Left ventricle myocardium inferior (tissue), 1 donor: Measurements from ENCODE around the gene RAB6B. TPM values are rescaled to one million over a fixed set of nuclear protein-coding genes. Genes with fewer than 3 reads are reported as not detected.

ENCODE experiments used
- DNase-seq: peaks from one replicate; pipeline ENCODE4 v3.0.0-alpha.2; 2020
- H3K27ac ChIP-seq: fragments of 200-600 bp; replicated peaks from 2 replicates; pipeline ENCODE4 v1.8.0; 2021
- H3K27me3 ChIP-seq: fragments of 200-600 bp; 2 replicates; pipeline ENCODE4 v1.8.0; 2021; ENCODE audit warnings: low read depth
- H3K36me3 ChIP-seq: fragments of 200-600 bp; 2 replicates; pipeline ENCODE4 v1.8.0; 2021
- H3K4me1 ChIP-seq: fragments of 200-600 bp; 2 replicates; pipeline ENCODE4 v1.8.0; 2021
- H3K4me3 ChIP-seq: fragments of 200-600 bp; 2 replicates; pipeline ENCODE4 v1.8.0; 2021; ENCODE audit warnings: mild to moderate bottlenecking, moderate library complexity
- H3K9me3 ChIP-seq: fragments of 200-600 bp; replicated peaks from 2 replicates; pipeline ENCODE4 v1.8.0; 2021
- intact Hi-C: fragments of 100-400 bp; cut with micrococcal nuclease; formaldehyde crosslinking; loops from one replicate; pipeline ENCODE4 v1.11.0; 2022
- total RNA-seq: library from RNA; stranded (reverse); fragmentation: NEBNext Ultra II Directional; extraction: Animal tissue kit (Norgen Biotek cat#: 25700); gene quantifications from one replicate; pipeline ENCODE4 v1.2.1, GENCODE V29; 2021
- TF ChIP-seq, protein P1 (sequence below): fragments of 200-600 bp; IDR thresholded peaks from 2 replicates; pipeline ENCODE4 v1.8.0; 2021; ENCODE audit warnings: antibody characterized with exemption, mild to moderate bottlenecking, borderline replicate concordance
- donor health status: DM: no; HTN: yes; CAD: no; lungs with severe emphysema.

Gene RAB6B
- total RNA-seq, 1 donor from 2014 or later, result 59.1 TPM

DNA sequence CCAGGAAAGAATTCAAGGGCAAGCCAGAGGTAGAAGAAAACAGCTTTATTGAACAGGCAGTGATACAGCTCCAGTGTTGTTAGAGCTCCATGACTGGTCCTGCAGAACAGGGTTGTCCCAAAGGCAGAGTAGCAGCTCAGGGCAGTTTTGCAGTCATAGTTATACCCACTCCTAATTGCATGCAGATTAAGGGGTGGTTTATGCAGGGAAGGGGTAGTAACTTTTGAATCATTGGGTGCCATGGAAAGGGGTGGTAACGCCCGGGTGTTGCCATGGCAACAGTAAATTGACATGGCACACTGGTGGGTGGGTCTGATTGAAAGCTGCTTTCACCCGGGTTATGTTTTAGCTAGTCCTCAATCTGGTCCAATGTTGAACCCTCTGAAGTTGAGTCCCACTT is 9.7 kb upstream of the RAB6B start:
- intact Hi-C loops, result no loop called here
- Histone ChIP-seq H3K27me3 (peaks cover 4% of the 10 kb centered on the region), H3K4me3 (no peak overlapping the region), H3K36me3 (no peaks in the 10 kb centered on the region), H3K9me3 (no peaks in the 10 kb centered on the region), H3K27ac (no peak overlapping the region), H3K4me1 (no peaks in the 10 kb centered on the region)
- TF ChIP-seq, protein P1, sequence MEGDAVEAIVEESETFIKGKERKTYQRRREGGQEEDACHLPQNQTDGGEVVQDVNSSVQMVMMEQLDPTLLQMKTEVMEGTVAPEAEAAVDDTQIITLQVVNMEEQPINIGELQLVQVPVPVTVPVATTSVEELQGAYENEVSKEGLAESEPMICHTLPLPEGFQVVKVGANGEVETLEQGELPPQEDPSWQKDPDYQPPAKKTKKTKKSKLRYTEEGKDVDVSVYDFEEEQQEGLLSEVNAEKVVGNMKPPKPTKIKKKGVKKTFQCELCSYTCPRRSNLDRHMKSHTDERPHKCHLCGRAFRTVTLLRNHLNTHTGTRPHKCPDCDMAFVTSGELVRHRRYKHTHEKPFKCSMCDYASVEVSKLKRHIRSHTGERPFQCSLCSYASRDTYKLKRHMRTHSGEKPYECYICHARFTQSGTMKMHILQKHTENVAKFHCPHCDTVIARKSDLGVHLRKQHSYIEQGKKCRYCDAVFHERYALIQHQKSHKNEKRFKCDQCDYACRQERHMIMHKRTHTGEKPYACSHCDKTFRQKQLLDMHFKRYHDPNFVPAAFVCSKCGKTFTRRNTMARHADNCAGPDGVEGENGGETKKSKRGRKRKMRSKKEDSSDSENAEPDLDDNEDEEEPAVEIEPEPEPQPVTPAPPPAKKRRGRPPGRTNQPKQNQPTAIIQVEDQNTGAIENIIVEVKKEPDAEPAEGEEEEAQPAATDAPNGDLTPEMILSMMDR, result no peak
- DNase-seq, result no peak

DNA sequence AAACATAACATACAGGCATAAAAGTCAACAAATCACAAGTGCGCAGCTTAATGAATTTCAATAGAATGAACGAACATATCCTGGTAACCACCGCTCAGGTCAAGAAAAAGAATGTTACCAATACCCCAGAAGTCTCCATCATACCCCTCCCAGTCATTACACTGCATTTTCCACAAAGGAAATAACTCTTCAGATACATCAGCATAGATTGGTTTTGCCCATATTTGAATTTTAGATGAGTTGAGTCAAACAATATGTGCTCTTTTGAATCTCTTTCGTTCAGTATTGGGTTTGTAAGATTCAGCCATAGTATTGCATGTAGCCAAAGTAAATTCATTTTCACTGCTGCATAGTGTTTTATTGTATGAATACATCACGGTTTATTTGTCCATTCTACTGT is 6.2 kb upstream of the RAB6B start:
- no peaks in the 10 kb centered on the region for H3K9me3 ChIP-seq
- H3K27me3 ChIP-seq, result no peaks in the 10 kb centered on the region
- no peaks in the 10 kb centered on the region for H3K4me1 ChIP-seq
- intact Hi-C loops, result no loop called here
- TF ChIP-seq, protein P1, result no peak
- no peak overlapping the region for H3K27ac ChIP-seq
- DNase-seq, result no peak
- no peak overlapping the region for H3K4me3 ChIP-seq
- no peaks in the 10 kb centered on the region for H3K36me3 ChIP-seq

DNA sequence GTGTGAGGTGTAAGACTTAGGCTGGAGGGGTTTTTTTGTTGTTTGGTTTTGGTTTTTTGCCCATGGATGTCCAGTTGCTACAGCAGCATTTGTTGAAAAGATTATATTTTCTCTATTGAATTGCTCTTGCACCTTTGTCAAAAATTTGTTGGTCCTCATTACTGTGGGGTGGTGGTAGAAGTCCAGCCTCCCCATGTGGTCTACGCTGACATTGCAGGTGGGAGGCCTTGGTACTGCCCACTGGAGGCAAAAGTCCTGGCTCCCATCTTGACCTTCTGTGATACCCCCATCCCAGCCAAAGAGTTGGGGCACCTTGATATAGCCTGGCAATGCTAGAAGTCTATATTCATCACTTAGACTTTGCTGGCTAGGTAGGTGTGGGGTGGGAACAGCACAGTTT is 5.4 kb upstream of the RAB6B start:
- H3K9me3 ChIP-seq, result no peaks in the 10 kb centered on the region
- TF ChIP-seq, protein P1, result peak; percentile 75
- no peak for DNase-seq
- H3K27me3 ChIP-seq, result peaks cover 5% of the 10 kb centered on the region
- no peak overlapping the region for H3K27ac ChIP-seq
- no peak overlapping the region for H3K4me3 ChIP-seq
- no peaks in the 10 kb centered on the region for H3K36me3 ChIP-seq
- peaks cover 4% of the 10 kb centered on the region for H3K4me1 ChIP-seq
- intact Hi-C loops, result no loop called here

DNA sequence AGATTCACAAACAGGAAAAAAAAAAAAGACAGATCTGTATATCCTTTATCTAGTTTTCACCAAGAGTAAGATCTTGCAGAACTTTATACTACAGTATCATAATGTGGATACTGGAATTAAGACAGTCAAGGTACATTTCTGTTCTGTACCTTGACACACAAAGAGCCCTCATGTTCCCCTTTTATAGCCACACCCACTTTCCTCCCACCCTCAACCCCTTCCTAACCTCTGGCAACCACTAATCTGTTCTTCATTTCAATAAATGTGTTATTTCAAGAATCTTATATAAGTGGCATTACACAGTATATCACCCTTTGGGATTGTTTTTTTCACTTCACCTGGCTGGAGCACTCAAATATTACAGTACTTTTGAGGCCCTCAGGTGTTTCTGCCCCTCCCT is 3.6 kb upstream of the RAB6B start:
- intact Hi-C loops, result no loop called here
- H3K4me1 ChIP-seq, result peaks cover 22% of the 10 kb centered on the region
- H3K27ac ChIP-seq, result no peak overlapping the region
- TF ChIP-seq, protein P1, result no peak
- no peak overlapping the region for H3K4me3 ChIP-seq
- H3K27me3 ChIP-seq, result peaks cover 22% of the 10 kb centered on the region
- no peaks in the 10 kb centered on the region for H3K36me3 ChIP-seq
- no peak for DNase-seq
- no peaks in the 10 kb centered on the region for H3K9me3 ChIP-seq

DNA sequence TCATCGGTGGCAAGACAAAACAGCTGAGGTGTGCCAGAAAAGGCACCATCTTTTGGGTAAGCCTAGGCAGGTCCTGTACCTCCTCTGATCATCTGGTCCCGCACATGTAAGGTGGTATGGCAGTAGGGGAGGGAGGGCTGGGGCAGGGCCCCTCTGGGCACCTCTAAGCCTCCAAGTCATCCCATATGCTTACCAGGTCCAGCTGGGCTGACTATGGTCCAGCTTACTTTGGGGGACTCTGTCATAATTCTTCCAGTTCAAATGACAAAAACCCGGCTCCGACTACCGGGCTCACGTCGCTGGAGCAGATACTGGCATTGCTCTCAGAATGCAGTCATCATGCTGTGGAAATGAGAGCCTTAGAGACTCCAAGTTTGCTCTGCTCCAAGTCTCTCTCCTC is 1.9 kb upstream of the RAB6B start:
- DNase-seq, result no peak
- H3K36me3 ChIP-seq, result no peaks in the 10 kb centered on the region
- peaks cover 39% of the 10 kb centered on the region for H3K4me1 ChIP-seq
- H3K9me3 ChIP-seq, result no peaks in the 10 kb centered on the region
- no peak overlapping the region for H3K4me3 ChIP-seq
- no peak overlapping the region for H3K27ac ChIP-seq
- intact Hi-C loops, result no loop called here
- H3K27me3 ChIP-seq, result peaks cover 22% of the 10 kb centered on the region
- TF ChIP-seq, protein P1, result no peak
